Activated naive CD4-positive, alpha-beta T cell treated with Interleukin-2 at 50 U/mL for 16 hours (primary cell): ENCODE measurements around the gene RNF4.
A peak's percentile ranks its signal among the peaks of the same experiment; 100 is the strongest.
"Not testable (repeated sequence)": the region's sequence is repeated elsewhere in the genome, so short reads cannot be mapped to it uniquely, and the experiment has no call there.

ENCODE experiments used
- DNase-seq: peaks from one replicate; pipeline ENCODE4 v3.0.0-alpha.2; 2020

RNF4 gene

DNA sequence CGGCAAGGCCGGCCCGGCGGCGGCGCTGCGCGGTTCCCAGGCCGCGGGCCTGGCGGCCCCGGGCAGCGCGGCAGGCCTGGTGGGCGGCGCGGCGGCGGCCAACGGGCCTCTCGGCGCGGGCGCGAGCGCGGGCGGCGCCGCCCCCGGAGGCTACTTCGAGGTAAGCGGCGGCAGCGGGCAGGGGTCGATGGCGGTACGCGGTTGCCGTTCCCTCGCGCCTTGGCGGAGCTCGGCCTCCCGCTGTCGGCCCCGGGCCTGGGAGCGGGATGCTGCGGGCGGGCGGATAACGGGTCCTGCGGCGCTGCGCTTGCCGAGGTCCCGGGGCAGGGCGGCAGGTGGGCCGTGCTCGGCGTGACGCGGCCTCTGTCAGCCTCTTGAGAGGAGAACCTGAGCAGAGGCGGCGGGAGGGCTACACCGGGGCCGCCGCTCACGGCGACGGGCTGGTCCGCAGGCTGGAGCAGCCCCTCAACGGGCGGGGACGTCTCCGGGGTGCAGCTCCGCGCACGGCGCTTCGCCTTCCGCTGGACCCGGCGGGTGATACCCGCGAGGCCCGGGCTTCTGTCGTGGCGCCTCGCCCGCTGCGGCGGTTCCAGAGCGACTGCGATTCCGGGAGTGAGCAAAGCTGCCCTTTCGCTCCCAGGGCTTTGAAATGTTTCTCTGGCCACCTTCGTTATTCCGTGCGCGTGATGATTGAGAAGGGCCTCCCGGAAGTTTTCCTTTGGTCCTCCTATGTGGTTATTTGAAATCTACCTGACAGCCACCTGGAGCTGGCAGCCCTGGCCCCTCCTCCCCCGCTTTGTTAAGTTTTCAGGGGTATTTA, 68.3 kb downstream of the RNF4 start:
- DNase-seq: peak; percentile 63

DNA sequence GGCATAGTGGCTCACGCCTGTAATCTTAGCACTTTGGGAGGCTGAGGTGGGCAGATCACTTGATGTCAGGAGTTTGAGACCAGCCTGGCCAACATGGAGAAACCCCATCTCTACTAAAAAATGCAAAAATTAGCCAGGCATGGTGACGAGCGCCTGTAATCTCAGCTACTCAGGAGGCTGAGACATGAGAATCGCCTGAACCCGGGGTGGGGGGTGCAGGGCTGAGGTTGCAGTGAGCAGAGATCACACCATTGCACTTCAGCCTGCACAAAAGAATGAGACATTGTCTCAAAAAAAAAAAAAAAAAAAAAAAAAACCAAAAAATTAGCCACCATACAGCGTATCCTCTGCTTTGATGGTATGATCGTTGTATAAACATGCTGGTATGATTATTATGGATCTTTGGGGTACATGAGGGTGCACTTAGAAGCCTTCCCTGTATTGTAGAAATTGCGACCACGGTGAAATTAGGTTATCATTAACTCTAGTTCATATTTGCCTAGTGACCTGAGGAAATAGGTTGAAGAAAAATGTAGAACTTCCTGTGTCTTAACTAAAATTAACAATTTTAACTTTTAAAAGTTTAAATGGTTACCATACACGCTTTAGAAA, 74.8 kb downstream of the RNF4 start:
- DNase-seq: not testable (repeated sequence)

DNA sequence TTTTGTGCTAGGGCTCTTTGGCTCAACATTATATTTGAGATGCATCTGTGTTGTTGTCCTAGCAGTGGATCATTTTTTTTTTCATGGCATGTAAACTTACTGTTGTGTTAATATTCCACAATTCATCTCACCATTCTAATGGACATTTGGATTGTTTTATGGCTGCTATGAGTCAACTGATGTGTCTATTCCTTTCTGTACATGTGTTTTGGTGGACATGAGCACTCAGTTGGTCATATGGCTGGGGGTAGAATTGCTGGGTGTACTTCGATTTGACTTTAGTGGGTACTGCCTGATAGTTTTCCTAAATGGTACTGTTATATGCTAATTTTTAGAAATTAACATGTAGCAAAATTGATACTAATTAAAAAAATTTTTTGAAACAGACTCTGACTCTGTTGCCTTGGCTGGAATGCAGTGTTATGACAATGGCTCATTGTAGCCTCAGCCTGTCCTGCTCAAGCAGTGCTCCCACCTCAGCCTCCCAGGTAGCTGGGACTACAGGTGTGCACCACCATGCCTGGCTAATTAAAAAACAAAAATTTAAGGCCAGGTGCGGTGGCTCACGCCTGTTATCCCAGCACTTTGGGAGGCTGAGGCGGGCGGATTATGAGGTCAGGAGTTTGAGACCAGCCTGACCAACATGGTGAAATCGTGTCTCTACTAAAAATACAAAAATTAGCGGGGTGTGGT, 76.6 kb downstream of the RNF4 start:
- DNase-seq: no peak

DNA sequence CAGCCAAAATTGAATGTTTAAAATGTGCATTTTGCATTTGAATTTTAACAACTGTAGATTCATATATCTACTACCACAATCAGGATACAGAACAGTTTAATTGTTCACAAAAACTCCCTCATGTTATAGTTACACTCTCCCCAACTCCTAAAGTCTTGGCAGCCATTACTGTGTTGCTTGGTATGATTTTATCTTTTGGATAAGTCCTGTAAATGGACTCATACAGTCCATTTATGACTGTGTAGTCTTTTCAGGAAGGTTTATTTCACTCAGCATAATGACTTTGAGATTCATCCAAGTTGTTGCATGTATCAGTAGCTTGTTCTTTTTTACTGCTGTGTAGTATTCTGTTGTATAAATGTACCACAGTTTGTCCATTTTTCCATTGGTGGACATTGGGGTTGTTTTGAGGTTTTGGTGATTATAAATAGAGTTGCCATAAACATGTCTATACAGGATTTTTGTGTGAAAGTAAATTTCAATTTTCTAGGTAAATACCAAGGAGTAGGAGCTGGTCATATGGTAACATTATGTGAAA, 77.4 kb downstream of the RNF4 start:
- no peak for DNase-seq

DNA sequence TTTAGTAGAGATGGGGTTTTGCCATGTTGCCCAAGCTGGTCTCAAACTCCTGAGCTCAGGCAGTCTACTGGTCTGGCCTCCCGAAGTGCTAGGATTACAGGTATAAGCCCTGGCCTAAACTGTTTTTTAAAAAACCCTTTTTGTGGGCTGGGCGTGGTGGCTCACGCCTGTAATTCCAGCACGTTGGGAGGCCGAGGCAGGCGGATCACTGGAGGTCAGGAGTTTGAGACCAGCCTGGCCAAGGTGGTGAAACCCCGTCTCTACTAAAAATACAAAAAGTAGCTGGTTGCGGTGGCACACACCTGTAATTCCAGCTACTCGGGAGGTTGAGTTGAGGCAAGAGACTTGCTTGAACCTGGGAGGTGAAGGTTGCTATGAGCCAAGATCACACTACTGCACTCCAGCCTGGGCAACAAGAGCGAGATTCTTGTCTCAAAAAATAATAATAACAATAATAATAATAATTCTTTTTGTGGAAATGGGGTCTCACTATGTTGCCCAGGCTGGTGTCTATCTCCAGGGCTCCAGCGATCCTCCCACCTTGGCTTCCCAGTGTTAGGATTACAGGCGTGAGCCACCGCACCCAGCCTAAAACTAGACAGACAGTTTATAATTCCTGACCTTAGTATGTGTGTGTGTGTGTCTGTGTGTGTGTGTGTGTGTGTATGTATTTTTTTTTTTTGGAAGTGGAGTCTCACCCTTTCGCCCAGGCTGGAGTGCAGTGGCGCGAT, 78.2 kb downstream of the RNF4 start:
- DNase-seq: not testable (repeated sequence)

DNA sequence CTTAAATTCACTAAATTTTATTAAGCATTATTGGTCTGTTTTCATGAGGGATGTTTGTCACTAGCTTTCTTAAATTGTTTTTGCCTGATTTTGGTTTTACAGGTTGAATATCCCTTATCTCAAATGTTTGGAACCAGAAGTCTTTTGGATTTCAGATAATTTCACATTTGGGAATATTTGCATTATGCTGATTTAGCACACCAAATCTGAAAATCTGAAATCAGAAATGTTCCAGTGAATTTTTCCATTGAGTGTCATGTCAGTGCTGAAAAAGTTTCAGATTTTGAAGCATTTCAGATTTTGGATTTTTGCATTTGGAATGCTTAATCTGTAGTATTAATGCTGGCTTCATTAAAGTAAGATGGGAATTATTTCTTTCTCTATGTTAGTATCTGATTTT, 82.2 kb downstream of the RNF4 start:
- DNase-seq: no peak

DNA sequence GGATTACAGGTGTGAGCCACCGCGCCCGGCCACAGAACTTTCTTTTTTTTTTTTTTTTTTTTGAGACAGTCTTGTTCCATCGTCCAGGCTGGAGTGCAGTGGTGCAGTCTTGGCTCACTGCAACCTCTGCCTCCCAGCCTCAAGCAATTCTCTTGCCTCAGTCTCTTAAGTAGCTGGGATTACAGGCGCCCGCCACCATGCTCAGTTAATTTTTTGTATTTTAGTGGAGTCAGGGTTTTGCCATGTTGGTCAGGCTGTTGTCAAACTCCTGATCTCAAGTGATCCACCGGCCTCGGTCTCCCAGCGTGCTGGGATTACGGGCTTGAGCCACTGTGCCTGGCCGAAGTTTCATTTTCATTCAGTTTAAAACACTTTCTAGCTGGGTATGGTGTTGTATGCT, 83.9 kb downstream of the RNF4 start:
- DNase-seq: no peak

DNA sequence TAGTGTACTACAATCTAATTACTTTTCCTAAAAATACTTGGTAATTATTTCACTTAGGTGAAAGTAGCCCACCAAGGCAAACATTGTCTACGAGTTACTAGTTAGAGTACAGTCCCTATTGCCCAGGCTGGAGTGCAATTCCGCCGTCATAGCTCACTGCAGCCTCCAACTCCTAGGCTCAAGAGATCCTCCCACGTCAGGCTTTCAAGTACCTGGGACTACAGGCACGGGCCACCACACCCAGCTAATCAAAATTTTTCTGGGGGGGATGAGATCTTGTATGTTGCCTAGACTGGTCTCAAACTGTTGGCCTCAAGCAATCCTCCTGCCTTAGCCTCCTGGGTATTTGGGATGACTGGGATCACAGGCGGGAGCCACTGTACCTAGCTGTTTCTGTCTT, 89.4 kb downstream of the RNF4 start:
- DNase-seq: no peak

DNA sequence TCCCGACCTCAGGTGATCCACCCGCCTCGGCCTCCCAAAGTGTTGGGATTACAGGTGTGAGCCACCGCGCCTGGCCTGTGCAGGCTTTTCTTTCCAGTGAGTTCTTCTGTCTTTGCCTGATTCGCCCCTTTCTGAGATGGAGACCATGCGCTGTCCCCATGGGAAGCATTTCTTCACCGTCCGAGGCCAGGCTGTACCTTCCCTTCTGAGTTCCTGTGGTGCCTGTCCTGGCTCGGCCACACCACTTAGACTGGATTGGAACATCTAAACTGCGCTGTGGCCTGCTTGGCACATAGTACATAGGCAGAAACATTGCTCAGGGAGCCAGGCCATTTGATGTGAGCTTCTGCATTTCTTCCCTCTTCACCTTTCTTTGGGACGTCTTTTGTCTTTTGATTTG, 91.3 kb downstream of the RNF4 start:
- no peak for DNase-seq
